GDM1 (cell line): ENCODE measurements around the gene RAB1A.
A peak's percentile ranks its signal among the peaks of the same experiment; 100 is the strongest.

Experiments
- DNase-seq: peaks from one replicate; lab custom pipeline; 2025; lab: John Stamatoyannopoulos, UW

RAB1A gene

DNA sequence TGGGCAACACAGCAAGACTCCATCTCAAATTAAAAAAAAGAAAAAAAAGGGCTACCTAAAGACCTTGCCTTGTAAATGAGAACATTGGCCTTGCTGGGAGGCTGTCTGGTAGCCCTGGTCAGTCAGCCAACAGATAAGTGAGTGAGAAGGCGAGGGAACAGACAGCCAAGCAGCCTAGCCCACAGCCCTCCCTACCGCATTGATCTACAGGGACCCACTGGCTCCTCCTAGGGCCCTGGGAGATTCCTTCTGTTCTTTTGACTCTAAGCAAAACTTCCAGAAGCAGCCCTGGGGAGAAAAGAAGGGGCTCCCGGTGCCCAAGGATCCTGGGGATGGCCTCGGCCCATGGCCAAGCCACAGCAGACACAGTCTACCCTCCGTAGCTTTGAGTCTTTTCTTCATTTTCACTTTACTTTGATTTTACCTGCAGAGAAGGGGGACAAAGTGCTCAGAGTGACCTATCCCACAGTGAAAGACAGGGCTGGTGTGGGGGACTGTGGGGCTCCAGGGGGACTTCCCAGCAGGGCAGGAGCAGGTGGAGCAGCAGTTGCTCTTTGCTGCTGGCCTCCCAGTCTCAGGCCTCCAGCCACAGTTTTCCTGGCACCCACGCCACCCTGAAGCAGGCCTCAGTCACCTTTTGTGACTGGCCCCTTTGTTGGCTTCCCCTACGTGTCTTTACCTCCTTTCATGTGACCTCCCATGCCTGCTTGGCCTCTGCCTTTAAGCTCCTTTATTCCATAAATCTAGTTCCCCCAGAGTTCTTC lies 68.6 kb downstream of the RAB1A start:
- DNase-seq, result no peak

DNA sequence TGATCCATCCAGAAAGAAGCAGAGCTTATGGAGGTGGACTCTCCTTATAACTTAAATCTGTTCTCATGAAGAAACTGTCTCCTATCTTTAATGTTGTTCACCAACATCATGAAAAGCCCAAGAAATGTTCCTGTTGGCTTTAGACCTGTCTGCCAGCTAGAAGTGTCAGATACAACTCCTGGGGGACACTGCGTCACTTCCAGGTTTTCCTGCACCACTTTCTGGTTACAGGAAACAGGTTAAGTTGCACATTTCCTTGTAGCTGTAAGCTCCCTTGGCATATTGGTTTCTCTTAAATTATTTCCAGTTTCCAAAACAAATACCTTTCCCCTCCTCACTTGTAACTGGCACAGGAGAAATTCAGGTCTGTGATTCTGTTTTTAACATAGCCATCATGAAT lies 70.8 kb downstream of the RAB1A start:
- no peak for DNase-seq

DNA sequence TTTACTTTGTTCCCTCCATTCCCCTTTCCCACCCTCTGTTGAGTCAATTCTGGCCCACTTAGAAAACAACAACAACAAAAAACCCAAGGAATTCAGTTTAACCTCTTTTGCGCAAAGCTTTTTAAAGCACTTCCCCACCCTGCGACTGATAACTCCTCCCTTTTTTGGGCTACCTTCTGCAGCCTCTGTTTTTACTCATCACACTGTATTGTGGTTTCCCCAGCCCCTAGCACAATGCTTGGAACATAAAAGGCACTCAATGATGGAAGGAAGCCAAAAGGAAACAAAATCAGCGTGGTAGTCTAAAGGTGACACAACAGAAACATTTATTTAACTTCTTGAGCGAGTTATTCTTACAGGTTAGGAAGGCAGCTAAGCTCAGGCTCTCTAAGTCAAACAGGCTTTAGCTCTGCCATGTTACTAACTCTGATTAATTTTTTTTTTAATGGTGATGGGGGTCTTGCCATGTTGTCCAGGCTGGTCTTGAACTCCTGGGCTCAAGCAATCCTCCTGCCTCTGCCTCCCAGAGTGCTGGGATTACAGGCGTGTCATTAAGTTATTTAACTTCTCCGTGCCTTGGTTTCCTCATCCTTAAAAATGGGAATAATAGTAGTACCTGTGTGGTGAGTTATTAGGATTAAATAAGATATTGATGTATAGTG lies 72.4 kb downstream of the RAB1A start:
- DNase-seq, result peak; percentile 25

DNA sequence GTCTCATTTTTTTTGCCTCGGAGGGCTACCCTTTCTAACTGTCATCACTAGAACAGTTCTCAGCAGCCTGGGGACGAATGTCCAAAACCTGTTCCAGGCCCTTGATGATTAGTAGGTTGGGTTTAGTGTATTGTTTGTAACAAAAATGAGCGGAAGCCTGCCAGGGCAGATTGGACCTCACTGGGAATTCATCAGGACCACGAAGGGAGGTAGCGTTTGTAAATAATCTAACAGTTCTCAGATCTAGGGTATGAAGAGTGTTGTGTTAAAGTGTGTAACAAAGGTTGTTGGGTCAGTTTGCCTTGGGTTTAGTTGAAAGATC lies 72.9 kb downstream of the RAB1A start:
- DNase-seq, result no peak

DNA sequence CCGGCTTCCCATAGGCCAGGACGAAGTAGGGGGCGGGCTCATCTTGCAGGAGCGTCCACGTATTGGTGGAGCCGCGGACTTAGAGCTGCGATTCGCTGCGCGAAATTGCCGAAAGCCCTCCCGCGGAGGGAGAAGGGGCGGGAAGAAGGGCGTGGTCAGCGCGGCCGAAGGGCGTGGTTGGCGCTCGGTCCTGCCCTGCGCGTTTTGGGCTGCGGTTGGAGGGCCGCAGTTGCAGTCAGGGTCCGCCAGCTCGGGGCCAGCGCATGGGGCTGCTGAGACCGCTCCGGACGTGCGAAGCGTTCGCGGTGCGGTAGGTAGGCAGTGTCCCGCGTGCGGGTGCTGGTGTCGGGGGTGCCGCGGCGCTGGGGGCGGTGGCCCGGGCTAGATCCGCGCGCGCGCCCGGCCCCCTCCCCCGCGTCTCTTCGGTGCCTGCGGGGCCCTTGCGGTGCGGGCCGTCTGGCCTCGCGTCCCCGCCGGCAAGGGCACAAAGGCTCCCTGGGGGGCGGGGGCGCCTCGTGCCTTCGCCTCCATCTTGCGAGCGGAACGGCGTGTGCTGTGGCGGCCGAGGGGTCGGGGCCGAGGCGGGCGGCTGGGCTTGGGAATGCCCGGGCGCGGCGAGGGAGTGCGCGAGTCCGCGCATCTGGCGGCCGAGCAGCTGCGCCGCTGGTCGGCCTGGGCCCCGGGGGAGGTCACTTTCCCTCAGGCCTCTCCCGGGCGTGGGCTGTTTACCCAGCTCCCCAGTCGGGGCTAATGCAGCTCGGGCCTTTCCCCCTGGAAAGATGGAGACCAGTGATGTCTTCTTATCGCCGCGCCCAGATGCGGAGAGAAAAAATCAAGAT lies 73.5 kb downstream of the RAB1A start, which contains the start of gene CEP68:
Gene CEP68, plus strand, starts transcription at position 202 of the 839 bp plus-strand sequence. CDS start 13,029 bp downstream, outside the sequence.
- DNase-seq, result peak; percentile 96

DNA sequence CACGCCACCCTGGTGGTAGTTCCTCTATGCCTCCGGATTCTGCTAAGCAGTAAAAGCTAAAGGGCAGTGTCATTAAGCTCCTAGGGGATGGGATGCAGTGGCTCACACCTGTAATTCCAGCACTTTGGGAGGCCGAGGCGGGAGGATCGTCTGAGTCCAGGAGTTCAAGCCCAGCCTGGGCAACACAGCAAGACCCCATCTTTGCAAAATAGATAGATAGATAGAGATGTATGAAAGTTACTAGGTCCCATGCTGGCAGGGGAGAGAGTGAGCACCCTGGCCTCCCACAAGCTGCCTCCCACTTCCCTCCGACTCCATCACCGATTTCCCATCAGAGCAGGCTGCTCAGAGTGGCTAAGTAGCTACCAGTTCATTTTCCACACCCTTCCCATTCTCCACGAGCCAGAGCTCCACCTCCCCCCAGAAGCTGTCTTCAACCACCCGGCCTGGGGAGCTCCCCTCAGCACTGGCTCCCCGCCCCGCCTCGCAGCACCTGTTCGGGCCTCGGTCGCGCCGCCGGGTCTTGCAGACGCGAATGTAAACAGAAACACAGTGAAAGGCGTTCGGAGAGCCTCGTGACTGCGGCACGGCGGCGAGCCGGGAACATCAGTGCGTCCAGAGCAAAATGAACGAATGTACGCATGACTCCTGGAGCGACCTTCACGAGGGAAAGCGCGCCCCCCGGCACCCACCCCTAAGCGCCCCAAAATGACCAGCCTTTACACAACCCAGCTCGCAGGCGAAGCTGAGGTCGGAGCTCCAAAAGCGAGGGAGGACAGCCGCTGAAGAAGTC lies 74.3 kb downstream of the RAB1A start:
- DNase-seq, result no peak

DNA sequence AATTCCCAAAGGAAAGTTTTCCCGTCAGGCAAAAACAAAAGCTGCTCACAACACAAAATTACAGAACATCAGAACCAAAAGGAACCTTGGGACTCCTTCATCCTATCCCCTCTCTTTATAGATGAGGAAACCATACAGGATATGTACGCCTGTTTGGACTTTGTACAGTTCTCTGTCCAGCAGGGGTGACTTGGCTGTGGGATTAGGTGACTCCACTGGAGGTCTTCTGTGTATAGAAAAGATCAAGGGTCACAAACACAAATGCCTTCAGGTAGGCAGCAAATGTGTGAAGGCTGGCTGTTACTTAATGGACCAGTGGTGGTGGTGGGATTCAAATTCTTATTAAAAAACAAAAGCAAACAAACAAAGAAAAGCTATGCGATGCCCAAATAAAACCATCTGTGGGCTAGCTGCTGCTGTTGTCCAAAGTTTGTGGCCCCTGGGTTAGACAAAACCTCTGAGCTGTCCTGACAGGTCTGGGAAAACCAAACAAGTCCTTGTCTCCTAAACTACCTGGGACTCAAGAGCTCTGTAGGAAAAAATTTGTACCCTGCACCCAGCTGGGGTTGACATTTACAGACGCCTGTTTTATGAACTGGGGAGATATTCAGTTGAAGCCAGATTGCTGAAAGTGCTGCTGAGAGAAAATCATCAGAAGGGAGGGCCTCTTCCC lies 75.0 kb downstream of the RAB1A start:
- DNase-seq, result no peak

DNA sequence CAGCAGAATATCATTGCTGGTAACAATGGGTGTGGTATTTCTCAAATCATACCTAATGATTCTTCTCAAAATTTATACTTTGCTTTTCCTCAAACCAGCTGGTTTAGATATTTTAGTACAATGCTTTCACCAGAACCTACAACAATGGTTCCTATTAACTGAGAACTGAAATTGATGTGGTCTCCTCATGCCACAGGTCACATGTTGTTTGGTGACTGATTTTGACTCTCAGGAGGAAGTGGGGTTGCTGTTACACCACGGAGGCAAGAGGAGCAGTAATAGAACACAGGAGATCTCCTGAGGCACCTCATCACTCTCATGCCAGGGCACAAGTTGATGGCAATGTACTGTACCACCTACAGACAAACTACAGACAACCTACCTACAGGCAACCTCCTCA lies 76.7 kb downstream of the RAB1A start:
- DNase-seq, result peak; percentile 18

DNA sequence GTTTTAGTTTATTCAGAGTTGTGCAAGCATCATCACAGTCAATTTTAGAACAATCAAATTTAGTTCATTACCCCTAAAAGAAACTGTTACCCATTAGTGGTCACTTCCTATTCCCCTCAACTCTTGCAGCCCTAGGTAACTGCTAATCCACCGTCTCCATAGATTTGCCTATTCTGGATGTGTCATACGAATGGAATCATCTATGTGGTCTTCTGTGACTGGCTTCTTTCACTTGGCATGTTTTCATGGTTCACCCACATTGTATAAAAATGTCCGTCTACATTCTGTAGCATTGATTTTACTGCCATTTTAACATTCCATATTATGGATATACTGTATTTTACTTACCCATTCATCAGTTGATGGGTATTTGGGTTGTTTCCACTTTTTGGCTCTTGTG lies 79.0 kb downstream of the RAB1A start:
- no peak for DNase-seq

DNA sequence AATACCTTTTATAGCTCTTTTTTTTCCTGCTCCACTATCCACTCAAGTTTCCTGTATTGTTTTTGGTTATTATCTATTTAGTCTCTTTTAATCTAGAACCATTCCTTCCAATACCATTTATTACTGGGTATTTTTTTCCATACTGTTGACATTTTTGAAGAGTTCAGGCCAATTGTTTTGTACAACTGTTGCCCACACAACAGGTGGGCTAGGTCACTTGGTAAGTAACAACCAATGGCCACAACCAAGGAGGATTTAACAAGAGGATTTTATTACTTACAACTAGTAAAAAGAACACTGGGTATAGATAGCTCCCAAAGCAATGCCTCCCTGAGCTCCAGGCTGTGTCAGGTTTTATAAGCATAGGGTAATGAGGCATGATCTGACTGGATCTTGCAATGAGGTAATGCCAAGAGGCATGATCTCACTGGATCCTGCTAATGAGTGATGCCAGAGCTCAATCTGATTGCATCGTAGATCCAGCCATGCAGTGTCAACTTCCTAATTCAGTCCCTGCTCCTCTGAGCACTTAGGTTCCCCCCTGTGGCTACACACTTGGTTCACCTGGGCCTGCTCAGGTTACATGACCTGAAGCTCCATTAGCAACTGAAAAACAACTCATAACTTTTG lies 80.8 kb downstream of the RAB1A start:
- no peak for DNase-seq

DNA sequence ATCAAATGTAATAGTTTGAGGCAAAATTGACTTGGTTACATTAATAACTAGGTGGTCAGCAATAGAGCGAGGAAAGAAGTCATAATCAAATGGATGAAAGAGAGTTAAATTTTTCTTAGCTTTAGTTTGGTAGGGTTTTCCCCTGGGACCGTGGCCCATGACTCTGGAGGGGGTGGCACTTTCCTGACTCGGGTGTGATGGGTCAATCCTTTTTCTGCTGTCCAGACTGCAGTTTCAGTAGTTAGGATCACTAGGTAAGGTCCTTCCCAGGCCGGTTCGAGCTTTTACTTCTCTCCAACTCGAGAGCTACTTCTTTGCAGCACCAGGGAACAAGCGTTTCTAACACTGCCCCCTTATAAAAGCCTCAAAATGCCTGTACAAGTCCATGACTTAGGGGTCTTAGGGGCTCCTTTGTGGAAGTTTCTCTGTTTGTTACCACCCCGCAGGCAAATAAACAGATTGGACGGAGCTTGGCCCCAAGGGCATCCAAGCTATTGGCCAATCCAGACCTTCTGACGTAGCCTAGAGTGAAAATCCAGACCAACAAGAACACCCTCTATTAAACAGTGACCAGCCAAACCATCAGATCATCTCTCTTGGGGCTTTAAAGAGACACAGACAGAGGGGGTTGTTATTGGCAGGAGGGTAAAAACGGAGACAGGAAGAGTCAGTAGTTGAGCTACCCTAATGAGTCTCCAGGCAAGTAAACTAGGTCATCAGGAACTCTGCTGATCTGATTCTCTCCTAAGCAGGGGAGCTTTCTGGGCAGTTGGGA lies 83.1 kb downstream of the RAB1A start:
- no peak for DNase-seq

DNA sequence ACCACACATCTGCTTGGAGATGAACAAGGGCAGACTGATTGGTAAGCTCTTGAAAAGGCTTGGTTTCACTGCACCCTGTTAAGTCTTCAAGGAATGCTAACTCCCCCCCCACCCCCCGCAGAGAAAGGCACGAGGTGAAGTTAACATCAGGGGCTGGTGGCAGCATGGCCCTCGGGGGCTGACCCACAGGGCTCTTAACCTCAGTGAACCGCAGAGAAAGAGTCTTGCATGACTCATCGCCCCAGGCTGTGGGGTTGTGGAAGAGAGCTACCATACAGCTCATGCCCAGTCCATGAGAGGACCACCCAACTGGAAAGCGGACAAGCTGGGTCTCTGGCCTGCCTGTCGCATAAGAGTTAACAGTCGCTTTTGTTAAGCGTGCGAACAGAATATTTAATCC lies 84.3 kb downstream of the RAB1A start:
- DNase-seq, result no peak

DNA sequence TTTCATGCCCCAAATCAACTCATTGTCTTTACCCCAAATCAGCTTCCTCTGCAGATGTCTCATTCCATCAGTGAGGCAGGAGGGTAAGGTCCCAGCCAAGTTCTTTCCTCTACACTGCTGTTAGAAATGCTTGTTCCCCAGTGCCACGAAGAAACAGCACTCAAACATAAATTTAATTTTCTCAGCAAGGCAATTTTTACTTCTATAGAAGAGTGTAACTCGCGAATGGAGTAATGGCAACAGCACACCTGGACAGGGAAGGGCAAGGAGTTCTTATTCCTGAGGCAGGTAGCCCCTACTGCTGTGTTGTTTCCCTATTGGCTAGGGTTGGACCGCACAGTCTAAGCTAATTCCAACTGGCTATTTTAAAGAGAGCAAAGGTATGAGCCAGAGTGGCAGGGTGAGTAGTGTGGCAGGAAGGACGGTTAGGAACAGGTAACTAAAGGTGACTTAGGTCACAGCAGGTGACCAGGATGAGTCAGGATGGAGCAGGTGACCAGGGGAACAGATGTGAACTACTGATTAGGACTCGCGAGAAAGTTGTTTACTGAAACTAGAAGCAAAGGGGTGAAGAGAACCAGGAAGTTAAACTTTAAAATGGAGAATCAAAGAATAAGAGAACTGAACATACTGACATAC lies 85.7 kb downstream of the RAB1A start:
- DNase-seq, result no peak

DNA sequence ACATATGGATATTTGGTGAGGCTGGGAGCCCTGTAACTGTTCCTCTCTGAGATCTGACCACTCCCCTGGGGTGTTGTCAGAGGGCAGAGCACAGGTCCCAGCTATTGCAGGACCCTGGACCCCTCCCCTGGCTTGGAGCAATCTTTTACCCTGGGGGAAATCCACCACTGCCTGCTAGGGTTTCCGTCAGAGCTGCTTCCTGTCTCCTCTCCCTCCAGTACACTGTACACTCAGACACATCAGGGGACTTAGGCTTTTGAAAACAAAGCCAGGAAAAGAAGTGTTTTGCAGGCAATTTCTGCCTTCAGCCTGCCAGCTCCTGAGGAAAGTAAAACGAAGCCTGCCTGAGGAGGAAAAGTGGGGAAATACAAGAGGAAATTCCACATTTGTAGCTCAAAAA lies 86.9 kb downstream of the RAB1A start:
- no peak for DNase-seq

DNA sequence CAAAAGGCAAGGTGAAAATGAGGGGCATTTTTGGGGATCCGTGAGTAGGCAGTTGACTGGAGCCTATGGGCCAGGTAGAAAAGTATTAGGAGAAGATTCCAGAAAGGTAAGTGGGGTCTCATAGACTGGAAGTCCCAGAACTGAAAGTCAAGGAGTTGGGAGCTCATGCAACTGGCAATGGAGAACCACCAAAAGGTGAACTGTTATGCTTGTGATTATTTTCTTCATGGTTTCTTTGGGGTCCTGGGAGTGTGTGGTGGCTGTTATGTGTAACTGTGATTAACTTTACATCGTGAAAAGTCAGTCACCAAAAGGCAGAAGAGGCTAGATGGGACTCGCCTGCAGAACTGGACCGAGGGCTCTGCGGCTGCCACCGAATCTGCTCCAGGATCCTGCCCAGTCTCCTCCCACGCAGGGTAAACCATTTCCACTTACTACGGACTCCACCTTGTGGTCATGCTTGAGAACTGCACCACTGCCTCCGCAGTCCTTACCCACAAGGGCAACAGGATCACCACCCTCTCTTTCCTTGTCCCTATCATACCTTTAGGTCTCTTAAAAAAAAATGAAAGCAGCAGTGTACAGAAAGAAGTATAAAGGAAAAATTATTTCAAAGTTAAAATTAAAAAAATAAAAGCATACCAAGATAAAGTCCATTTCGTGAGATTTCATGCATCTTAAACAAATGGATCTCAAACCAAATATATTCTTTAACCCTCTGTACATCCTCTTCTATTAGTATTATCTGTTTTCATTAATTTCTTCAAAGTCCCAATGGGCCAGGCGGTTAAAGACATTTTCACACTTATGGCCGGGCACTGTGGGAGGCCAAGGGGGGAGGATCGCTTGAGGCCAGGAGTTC lies 89.3 kb downstream of the RAB1A start:
- peak; percentile 63 for DNase-seq

DNA sequence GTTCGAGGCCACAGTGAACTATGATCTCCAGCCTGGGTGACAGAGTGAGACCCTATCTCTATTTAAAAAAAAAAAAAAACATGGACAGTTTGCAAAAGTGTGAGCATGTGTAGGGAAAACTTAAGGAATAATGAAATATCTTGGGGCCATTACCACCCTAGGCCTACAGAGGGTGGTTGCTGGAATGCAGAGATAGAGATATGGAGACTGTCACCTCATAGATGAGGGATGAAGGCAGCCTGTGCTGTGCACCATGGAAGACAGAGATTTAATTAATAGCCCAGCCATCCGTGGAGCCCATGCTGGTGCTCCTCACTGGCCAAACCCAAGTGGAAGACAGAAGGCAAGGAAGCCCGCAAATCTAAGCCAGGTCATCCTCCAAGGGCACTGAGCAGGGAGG lies 90.3 kb downstream of the RAB1A start:
- no peak for DNase-seq

DNA sequence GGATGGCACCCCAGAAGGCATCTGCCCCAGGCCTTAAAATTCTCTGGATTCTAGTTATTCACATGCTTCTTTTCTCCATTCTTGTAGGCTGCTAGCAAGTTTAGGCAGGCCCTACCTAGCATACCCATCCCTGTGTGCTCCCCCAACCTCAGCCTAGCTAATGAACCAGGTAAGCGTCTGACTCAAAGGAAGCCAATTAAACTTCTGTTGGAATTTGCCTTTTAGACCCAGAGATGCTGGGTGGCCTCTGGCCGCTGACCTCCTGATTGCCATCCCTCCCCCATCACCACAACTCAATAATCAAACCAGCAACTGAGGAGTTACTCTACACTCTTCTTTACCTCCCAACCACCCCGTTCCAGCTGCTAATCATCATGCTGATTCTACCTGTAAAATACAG lies 92.7 kb downstream of the RAB1A start:
- no peak for DNase-seq
